ENCODE measurements around the gene SURF1.
"Not testable (repeated sequence)": the region's sequence is repeated elsewhere in the genome, so short reads cannot be mapped to it uniquely, and the experiment has no call there.

The SURF1 gene, protein sequence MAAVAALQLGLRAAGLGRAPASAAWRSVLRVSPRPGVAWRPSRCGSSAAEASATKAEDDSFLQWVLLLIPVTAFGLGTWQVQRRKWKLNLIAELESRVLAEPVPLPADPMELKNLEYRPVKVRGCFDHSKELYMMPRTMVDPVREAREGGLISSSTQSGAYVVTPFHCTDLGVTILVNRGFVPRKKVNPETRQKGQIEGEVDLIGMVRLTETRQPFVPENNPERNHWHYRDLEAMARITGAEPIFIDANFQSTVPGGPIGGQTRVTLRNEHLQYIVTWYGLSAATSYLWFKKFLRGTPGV

DNA sequence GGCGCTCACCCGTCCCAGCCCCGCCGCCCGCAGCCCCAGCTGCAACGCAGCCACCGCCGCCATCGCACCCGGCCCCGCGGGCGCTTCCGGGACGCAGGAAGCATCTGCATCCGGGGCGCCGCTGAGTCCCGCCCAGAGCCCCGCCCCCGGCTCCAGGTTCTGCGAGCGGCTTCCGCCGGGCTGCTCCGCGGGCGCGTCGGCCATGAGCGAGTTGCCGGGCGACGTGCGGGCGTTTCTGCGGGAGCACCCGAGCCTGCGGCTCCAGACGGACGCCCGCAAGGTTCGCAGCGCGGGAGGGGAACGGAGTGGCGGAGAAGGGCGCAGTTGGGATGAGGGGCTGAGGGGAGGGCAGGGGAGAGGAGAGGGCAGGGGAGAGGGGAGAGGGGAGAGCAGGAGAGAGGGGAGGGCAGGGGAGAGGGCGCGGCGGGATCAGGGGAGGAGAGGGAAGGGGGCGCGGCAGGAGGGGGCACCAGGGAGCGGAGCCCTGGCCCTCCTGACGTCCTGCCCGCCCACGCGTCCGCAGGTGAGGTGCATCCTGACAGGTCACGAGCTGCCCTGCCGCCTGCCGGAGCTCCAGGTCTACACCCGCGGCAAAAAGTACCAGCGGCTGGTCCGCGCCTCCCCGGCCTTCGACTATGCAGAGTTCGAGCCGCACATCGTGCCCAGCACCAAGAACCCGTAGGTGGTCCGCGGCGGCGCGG, at the start of gene SURF1, which contains the start of gene SURF2:
TSS of gene SURF1 (minus strand) at position 97 of the 701 bp plus-strand sequence. CDS start at position 63, 34 bp downstream.
TSS of gene SURF2 (plus strand) at position 160 of the 701 bp plus-strand sequence. CDS start at position 203, 43 bp downstream.
- DNase-seq (ENCODE audit: low spot score): peak; percentile 93
- FAIRE-seq: no peak

- FAIRE-seq (peak; percentile 9), DNase-seq (ENCODE audit: low spot score) (no peak)
Observed at GRCh38 chr9:133405508-133406438, 49.5 kb upstream of the SURF1 start.

DNA sequence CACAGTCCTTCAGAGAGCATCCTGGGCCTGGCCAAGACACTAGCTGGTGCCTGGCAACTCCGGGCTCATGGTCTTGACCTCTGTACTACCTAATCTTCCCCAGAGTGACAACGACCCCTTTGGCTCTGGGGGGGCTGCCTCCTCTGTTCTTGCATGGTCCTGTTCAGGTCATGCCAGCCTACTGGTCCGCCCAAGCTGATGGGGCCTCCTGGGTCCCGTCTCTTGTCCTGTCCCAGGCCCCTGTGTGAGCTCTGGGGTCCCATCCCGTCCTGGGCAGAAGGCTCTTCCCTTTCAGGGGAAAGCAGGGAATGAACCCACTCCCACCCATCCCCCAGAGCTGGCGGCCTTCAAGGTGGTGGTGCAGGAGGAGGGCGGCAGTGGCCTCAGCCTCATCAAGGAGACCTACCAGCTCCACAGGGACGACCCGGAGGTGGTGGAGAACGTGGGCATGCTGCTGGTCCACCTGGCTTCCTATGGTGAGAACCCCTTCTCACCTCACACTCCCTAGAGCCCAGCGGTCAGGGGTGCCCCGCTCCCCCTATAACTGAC, 48.2 kb upstream of the SURF1 start:
- FAIRE-seq: no peak
- no peak for DNase-seq (ENCODE audit: low spot score)

GRCh38 chr9:133403766-133404453, 47.6 kb upstream of the SURF1 start:
- FAIRE-seq: no peak
- no peak for DNase-seq (ENCODE audit: low spot score)

- FAIRE-seq (no peak), DNase-seq (ENCODE audit: low spot score) (no peak)
Observed at GRCh38 chr9:133402689-133403088, 46.4 kb upstream of the SURF1 start.

DNA sequence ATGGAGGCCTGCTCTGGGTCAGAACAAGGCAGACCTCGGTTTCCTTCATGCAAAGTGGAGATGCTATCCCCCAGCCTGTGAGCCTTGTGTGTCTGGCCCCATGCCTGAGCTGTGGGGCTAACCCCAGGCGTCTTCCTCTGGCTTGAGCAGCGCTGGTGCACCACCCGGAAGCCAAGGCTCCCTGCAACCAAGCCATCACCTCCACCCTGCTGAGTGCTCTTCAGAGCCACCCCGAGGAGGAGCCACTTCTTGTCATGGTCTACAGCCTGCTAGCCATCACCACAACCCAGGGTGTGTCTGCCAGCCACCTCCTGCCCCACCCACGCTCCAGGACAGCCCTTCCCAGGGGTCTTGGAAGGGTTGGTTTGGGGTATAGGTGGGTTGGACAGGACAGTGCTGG, 45.3 kb upstream of the SURF1 start:
- FAIRE-seq: no peak
- DNase-seq (ENCODE audit: low spot score): no peak

GRCh38 chr9:133400292-133400691, 44.0 kb upstream of the SURF1 start:
- no peak for DNase-seq (ENCODE audit: low spot score)
- FAIRE-seq: no peak

DNA sequence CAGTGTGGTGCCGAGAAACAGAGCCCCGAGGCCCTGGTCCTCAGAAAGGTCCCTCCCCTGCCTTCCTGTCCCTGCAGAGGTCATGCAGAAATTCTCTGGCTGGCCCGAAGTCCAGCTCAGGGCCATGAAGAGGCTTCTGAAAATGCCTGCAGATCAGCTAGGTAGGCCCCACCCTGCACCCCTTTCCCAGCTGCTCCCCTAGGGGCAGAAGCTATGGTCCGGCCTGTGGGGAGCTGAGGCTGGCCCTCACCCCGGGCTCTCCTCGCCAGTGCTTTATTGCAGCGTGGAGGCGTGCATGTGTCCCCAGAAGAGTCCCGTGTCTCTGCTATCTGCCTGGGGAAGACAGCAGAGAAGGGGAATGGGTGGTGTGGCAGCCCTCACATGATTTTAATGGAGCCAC, 41.6 kb upstream of the SURF1 start:
- DNase-seq (ENCODE audit: low spot score) (no peak), FAIRE-seq (no peak)

GRCh38 chr9:133397370-133397769, 41.1 kb upstream of the SURF1 start:
- DNase-seq (ENCODE audit: low spot score): no peak
- no peak for FAIRE-seq

GRCh38 chr9:133396952-133397351, 40.7 kb upstream of the SURF1 start:
- DNase-seq (ENCODE audit: low spot score): no peak

GRCh38 chr9:133394687-133395271, 38.5 kb upstream of the SURF1 start:
- FAIRE-seq: no peak

More at GRCh38 chr9:133396952-133397351, 40.7 kb upstream of the SURF1 start:
- no peak for FAIRE-seq

GRCh38 chr9:133393399-133393798, 37.1 kb upstream of the SURF1 start:
- no peak for DNase-seq (ENCODE audit: low spot score)
- no peak for FAIRE-seq

More at GRCh38 chr9:133394687-133395271, 38.5 kb upstream of the SURF1 start:
- no peak for DNase-seq (ENCODE audit: low spot score)

DNA sequence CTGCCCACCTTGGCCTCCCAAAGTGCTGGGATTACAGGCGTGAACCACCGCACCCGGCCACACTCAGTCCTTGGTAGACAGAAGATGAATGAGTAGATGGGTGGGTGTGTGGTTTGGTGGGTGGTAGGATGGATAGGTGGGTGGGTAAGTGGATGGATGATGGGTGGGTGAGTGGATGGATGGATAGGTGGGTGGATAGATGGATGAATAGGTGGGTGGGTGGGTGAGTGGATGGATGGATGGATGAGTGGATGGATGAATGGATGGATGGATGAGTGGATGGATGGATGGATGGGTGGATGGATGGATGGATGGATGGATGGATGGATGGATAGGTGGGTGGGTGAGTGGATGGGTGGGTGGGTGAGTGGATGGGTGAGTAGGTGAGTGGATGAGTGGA, 36.0 kb upstream of the SURF1 start:
- DNase-seq (ENCODE audit: low spot score); FAIRE-seq: not testable (repeated sequence)

GRCh38 chr9:133391449-133391848, 35.2 kb upstream of the SURF1 start:
- FAIRE-seq; DNase-seq (ENCODE audit: low spot score): not testable (repeated sequence)

DNA sequence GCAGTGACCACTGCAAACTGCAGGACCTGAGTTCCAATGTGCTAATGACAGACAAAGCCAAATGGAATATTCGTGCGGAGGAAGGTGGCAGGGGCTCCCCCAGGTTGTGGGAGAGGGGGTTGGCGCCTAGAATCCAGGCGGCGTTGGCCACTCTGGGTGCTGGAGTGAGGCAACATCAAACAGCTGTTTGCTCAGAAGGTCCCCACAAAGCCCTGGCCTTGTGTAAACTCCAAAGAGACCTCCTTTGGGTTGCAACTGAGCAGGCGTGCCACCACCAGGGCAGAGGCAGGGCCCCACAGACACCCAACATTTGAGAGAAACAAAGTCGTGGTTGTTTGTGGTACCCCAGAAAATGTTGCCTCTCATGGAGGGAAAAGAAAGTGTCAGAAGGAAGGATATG, 34.4 kb upstream of the SURF1 start:
- FAIRE-seq: no peak
- DNase-seq (ENCODE audit: low spot score): no peak

DNA sequence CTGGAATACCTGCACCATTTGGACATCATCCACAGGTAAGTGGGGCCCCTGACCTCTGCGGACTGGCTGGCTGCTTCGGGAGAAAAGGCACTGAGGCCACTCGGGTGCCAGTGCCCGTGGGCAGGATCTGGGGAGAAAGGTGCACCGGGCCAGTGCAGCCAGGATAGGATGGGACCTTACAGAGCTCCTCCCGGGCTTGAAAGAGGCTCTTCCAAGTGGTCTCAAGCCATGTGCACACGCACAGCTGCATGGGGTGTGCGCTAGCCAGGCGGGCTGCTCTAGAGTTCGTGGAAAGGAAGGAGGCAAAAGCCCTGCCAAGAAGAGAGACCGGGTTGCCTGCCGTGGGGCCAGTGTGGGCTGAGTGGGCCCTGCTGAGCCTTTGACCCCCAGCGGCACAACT, 33.3 kb upstream of the SURF1 start:
- FAIRE-seq: no peak
- no peak for DNase-seq (ENCODE audit: low spot score)

DNA sequence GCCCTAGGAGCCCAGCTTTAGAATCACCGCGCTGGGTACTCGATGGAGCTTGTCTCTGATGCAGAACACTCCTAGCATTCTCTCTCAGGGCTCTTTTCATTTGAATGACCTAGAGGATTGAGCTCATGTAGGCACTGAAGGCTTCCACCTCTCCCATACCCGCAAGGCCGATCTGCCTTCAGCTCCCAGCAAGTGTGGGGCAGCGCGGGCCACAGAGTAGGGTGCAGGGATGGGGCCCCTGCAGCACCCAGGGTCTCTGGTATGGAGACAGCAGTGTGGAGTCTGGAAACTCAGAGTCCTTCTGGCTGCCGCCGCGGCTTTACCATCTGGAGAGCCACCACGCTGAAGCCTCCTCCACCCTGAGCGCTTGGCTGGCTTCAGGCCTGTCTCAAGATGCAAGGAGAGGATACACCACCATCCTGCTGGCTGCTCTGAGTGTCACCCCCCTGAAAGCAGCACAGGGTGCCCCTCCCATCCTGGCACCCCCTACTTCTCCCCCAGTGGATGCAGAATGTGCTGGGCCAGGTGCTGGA, 32.8 kb upstream of the SURF1 start:
- no peak for DNase-seq (ENCODE audit: low spot score)
- FAIRE-seq: no peak

DNA sequence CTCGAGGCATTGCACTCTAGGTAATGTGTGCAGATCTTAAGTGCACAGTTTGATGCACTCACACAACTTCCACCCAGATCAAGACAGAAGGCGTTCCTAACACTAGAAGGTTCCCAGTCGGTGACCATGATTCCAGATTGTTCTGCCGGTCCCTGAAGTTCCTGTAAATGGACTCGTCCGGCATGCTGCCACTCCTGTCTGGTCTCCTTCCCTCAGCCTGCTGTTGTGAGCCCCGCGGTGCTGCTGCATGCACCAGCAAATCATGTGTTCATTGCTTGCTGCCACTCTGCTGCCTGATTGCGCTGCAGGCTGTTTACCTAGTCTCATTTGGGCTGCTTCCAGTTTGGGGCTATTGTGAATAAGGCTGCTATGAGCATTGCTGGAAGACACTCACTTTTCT, 31.4 kb upstream of the SURF1 start:
- FAIRE-seq (no peak), DNase-seq (ENCODE audit: low spot score) (no peak)

DNA sequence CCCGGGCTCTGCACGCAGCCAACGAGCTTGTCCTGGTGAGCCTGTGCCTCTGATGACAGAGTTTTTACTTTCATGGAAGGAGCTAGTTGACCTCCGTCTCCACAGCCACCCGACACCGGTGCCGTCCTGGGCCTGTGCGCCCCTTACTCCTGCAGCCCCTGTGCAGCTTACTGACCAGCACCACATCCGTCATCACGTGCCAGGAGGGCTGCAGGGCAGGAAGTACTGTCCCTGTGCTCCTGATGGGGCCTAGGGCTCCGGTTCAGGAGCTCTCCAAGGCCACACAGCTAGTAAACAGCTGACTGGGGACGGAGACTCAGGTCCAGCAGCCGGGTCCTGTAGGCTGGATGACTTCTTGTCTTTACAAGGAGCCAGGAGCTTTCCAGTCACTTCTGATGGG, 30.1 kb upstream of the SURF1 start:
- DNase-seq (ENCODE audit: low spot score) (no peak), FAIRE-seq (no peak)

- FAIRE-seq: no peak
- no peak for DNase-seq (ENCODE audit: low spot score)
Observed at GRCh38 chr9:133385452-133385851, 29.2 kb upstream of the SURF1 start.

Measured in urothelium cell line (cell line).